ENCODE data around the gene LPP. TPM values are rescaled to one million over a fixed set of nuclear protein-coding genes. Genes with fewer than 3 reads are reported as not detected.
A peak's percentile ranks its signal among the peaks of the same experiment; 100 is the strongest.

LPP gene
- total RNA-seq, 1 donor: 196 TPM

GRCh38 chr3:188180114-188180513 lies 26.2 kb downstream of the LPP start:
- DNase-seq (ENCODE audit: low read depth): no peak
- no peak overlapping the region for H3K4me3 ChIP-seq (ENCODE audit: low read depth, low read length)
- TF ChIP-seq CTCF (IDR thresholded peaks at IDR 0.05; ENCODE audit: insufficient read depth, low read depth, low read length): no peak

GRCh38 chr3:188183452-188183851 lies 29.5 kb downstream of the LPP start:
- H3K4me3 ChIP-seq (ENCODE audit: low read depth, low read length): no peak overlapping the region
- no peak for TF ChIP-seq CTCF (IDR thresholded peaks at IDR 0.05; ENCODE audit: insufficient read depth, low read depth, low read length)
- DNase-seq (ENCODE audit: low read depth): no peak

- no peak for TF ChIP-seq CTCF (IDR thresholded peaks at IDR 0.05; ENCODE audit: insufficient read depth, low read depth, low read length)
- DNase-seq (ENCODE audit: low read depth): no peak
- H3K4me3 ChIP-seq (ENCODE audit: low read depth, low read length): no peak overlapping the region
Observed at GRCh38 chr3:188184160-188184559, 30.2 kb downstream of the LPP start.

GRCh38 chr3:188184649-188185048 lies 30.7 kb downstream of the LPP start:
- no peak overlapping the region for H3K4me3 ChIP-seq (ENCODE audit: low read depth, low read length)
- no peak for DNase-seq (ENCODE audit: low read depth)
- no peak for TF ChIP-seq CTCF (IDR thresholded peaks at IDR 0.05; ENCODE audit: insufficient read depth, low read depth, low read length)

- peak; percentile 34 for DNase-seq (ENCODE audit: low read depth)
- no peak for TF ChIP-seq CTCF (IDR thresholded peaks at IDR 0.05; ENCODE audit: insufficient read depth, low read depth, low read length)
- H3K4me3 ChIP-seq (ENCODE audit: low read depth, low read length): no peak overlapping the region
Observed at GRCh38 chr3:188185717-188186251, 31.8 kb downstream of the LPP start.

- H3K4me3 ChIP-seq (ENCODE audit: low read depth, low read length): no peak overlapping the region
- peak; percentile 65 for DNase-seq (ENCODE audit: low read depth)
- no peak for TF ChIP-seq CTCF (IDR thresholded peaks at IDR 0.05; ENCODE audit: insufficient read depth, low read depth, low read length)
Observed at GRCh38 chr3:188187053-188187452, 33.1 kb downstream of the LPP start.

GRCh38 chr3:188188911-188189310 lies 35.0 kb downstream of the LPP start:
- no peak for TF ChIP-seq CTCF (IDR thresholded peaks at IDR 0.05; ENCODE audit: insufficient read depth, low read depth, low read length)
- no peak for DNase-seq (ENCODE audit: low read depth)
- H3K4me3 ChIP-seq (ENCODE audit: low read depth, low read length): no peak overlapping the region
